NB4 (cell line): Measurements from ENCODE around the gene STPG4.

Source experiments
- DNase-seq: peaks from one replicate; pipeline ENCODE4 v3.0.0; 2010; ENCODE audit warnings: low read depth
- H3K4me3 ChIP-seq: one replicate; pipeline ENCODE4 v1.5.1; 2011; ENCODE audit warnings: mild to moderate bottlenecking, low read depth, low read length, moderate library complexity
- CTCF ChIP-seq: IDR thresholded peaks from one replicate; pipeline ENCODE4 v1.5.1; 2012; ENCODE audit warnings: low read depth, low read length
- MAX ChIP-seq: IDR thresholded peaks from 2 replicates; pipeline ENCODE4 v1.6.1; 2011; ENCODE audit warnings: low read depth, low read length
- MYC ChIP-seq: IDR thresholded peaks from 2 replicates; pipeline ENCODE4 v1.6.1; 2011; ENCODE audit warnings: low read depth, low read length
- POLR2A ChIP-seq: IDR thresholded peaks from 2 replicates; pipeline ENCODE4 v1.6.1; 2011; ENCODE audit warnings: mild to moderate bottlenecking; ENCODE audit not compliant: insufficient read length; ENCODE audit errors: extremely low read depth

Gene STPG4

GRCh38 chr2:47062681-47063537, 92.2 kb downstream of the STPG4 start:
- no peak for TF ChIP-seq MAX
- TF ChIP-seq CTCF: no peak
- no peak for TF ChIP-seq MYC
- no peak overlapping the region for H3K4me3 ChIP-seq
- DNase-seq: no peak

- no peak overlapping the region for H3K4me3 ChIP-seq
- DNase-seq: no peak
- no peak for TF ChIP-seq MAX
- TF ChIP-seq MYC: no peak
- no peak for TF ChIP-seq POLR2A
- TF ChIP-seq CTCF: no peak
These were observed 93.0 kb downstream of the STPG4 start for GRCh38 chr2:47061944-47062678.

- no peak for DNase-seq
- TF ChIP-seq POLR2A: no peak
- TF ChIP-seq CTCF: no peak
- TF ChIP-seq MAX: no peak
- TF ChIP-seq MYC: no peak
- no peak overlapping the region for H3K4me3 ChIP-seq
These were observed 94.4 kb downstream of the STPG4 start for GRCh38 chr2:47060652-47061170.

GRCh38 chr2:47058003-47058931, 96.8 kb downstream of the STPG4 start:
- DNase-seq: peak; percentile 90
- no peak overlapping the region for H3K4me3 ChIP-seq
- no peak for TF ChIP-seq CTCF
- TF ChIP-seq MYC: peak; percentile 78
- TF ChIP-seq MAX: peak; percentile 71

- TF ChIP-seq CTCF (no peak), MAX (no peak), POLR2A (no peak), MYC (no peak)
- no peak for DNase-seq
- no peak overlapping the region for H3K4me3 ChIP-seq
These were observed 97.5 kb downstream of the STPG4 start for GRCh38 chr2:47057687-47058002.
